ENCODE data around the gene TUBGCP4.

- no peak for TF ChIP-seq POLR2A (IDR thresholded peaks at IDR 0.05)
- no peak for TF ChIP-seq CTCF (IDR thresholded peaks at IDR 0.05)
Measured at GRCh38 chr15:43360821-43361220, 10.1 kb upstream of the TUBGCP4 start.

Data from stomach (tissue), 4 donors.